Spleen (tissue), 7 donors: Measurements from ENCODE around the gene OS9.

Experiments used
- CTCF ChIP-seq, 11 experiments: fragments of 200-600 bp in 7 of 11; fragments of 450-650 bp in 4 of 11; sonication (generic) in 4 of 11; IDR thresholded peaks in 8 of 11; conservative IDR thresholded peaks in 3 of 11; 1 replicate in 7 of 11; 2 replicates in 4 of 11; pipeline versions ENCODE4 v1.4.0 to v1.8.0; 2016 to 2021; ENCODE audit warnings: antibody characterized with exemption in 11 of 11, inconsistent platforms in 4 of 11, mild to moderate bottlenecking in 1 of 11
- POLR2A ChIP-seq, 3 donors: fragments of 450-650 bp; IDR thresholded peaks; one replicate each; pipeline ENCODE4 v1.5.1; 2017; ENCODE audit warnings: antibody characterized with exemption in 3 of 3, mild to moderate bottlenecking in 1 of 3
- POLR2AphosphoS5 ChIP-seq, 3 donors: sonication (generic); formaldehyde crosslinking; IDR thresholded peaks; one replicate each; pipeline ENCODE4 v1.5.1; 2017; ENCODE audit warnings: antibody characterized with exemption in 3 of 3
- donor health status: DM: no; HTN: no; CAD: no; lungs with moderate emphysema.
- donor health status: DM: no; HTN: no; CAD: no.
- donor health status: DM: no; HTN: no; CAD: no.

- TF ChIP-seq POLR2A (IDR thresholded peaks at IDR 0.05) (no peak), CTCF (IDR thresholded peaks at IDR 0.05 in 8 of 11, conservative IDR thresholded peaks at IDR 0.05 in 3 of 11) (no peak), POLR2AphosphoS5 (IDR thresholded peaks at IDR 0.05) (no peak)
These were observed 14.2 kb upstream of the OS9 start for GRCh38 chr12:57679697-57680096.
